ENCODE measurements around the gene ETS1. TPM values are rescaled to one million over a fixed set of nuclear protein-coding genes. Genes with fewer than 3 reads are reported as not detected.

The ETS1 gene
- polyA plus RNA-seq, 1 donor from 2014 or later, result 0.42 TPM

GRCh38 chr11:128490092-128490491, 97.3 kb downstream of the ETS1 start:
- Histone ChIP-seq H4K20me1 (ENCODE audit: insufficient read depth) (no peaks in the 10 kb centered on the region), H3K9me2 (ENCODE audit: insufficient read depth, low read length) (no peaks in the 10 kb centered on the region), H3K36me3 (ENCODE audit: insufficient read depth, low read length) (no peaks in the 10 kb centered on the region), H3K9me3 (ENCODE audit: low read length) (no peaks in the 10 kb centered on the region), H3K4me3 (ENCODE audit: low read length) (no peak overlapping the region), H3K4me2 (ENCODE audit: low read length) (no peak overlapping the region), H3F3A (ENCODE audit: insufficient read depth, low read length, poor library complexity, severe bottlenecking) (no peaks in the 10 kb centered on the region), H3K79me2 (replicated peaks; ENCODE audit: insufficient read depth, low read length) (no peaks in the 10 kb centered on the region), H3K27ac (ENCODE audit: low read length) (no peak overlapping the region), H2AFZ (ENCODE audit: low read depth, low read length) (no peak overlapping the region), H3K9ac (ENCODE audit: low read length) (no peak overlapping the region), H3K27me3 (ENCODE audit: insufficient read depth, low read depth, low read length) (no peaks in the 10 kb centered on the region)
- TF ChIP-seq RAD21 (conservative IDR thresholded peaks at IDR 0.05) (no peak), REST (IDR thresholded peaks at IDR 0.05; ENCODE audit: borderline replicate concordance) (no peak), EP300 (conservative IDR thresholded peaks at IDR 0.05; ENCODE audit: poor library complexity, severe bottlenecking) (no peak), CTCF (IDR thresholded peaks at IDR 0.05; ENCODE audit: poor library complexity, severe bottlenecking) (no peak), MXI1 (conservative IDR thresholded peaks at IDR 0.05; ENCODE audit: poor library complexity, severe bottlenecking) (no peak), EZH2 (IDR thresholded peaks at IDR 0.05; ENCODE audit: borderline replicate concordance, insufficient read depth, low read length, poor library complexity, severe bottlenecking) (no peak), POLR2AphosphoS5 (IDR thresholded peaks at IDR 0.05) (no peak), SMC3 (conservative IDR thresholded peaks at IDR 0.05; ENCODE audit: poor library complexity) (no peak), TAF1 (IDR thresholded peaks at IDR 0.05; ENCODE audit: low read depth) (no peak)

- Histone ChIP-seq H3K9ac (ENCODE audit: low read length) (no peak overlapping the region), H4K20me1 (ENCODE audit: insufficient read depth) (no peaks in the 10 kb centered on the region), H3K4me3 (ENCODE audit: low read length) (no peak overlapping the region), H2AFZ (ENCODE audit: low read depth, low read length) (no peak overlapping the region), H3K79me2 (replicated peaks; ENCODE audit: insufficient read depth, low read length) (no peaks in the 10 kb centered on the region), H3K4me2 (ENCODE audit: low read length) (no peak overlapping the region), H3K9me3 (ENCODE audit: low read length) (no peaks in the 10 kb centered on the region), H3K36me3 (ENCODE audit: insufficient read depth, low read length) (no peaks in the 10 kb centered on the region), H3K27me3 (ENCODE audit: insufficient read depth, low read depth, low read length) (no peaks in the 10 kb centered on the region), H3K9me2 (ENCODE audit: insufficient read depth, low read length) (no peaks in the 10 kb centered on the region), H3K27ac (ENCODE audit: low read length) (no peak overlapping the region), H3F3A (ENCODE audit: insufficient read depth, low read length, poor library complexity, severe bottlenecking) (no peaks in the 10 kb centered on the region)
- TF ChIP-seq REST (IDR thresholded peaks at IDR 0.05; ENCODE audit: borderline replicate concordance) (no peak), CTCF (IDR thresholded peaks at IDR 0.05; ENCODE audit: poor library complexity, severe bottlenecking) (no peak), POLR2AphosphoS5 (IDR thresholded peaks at IDR 0.05) (no peak)
Measured at GRCh38 chr11:128488471-128488870, 98.9 kb downstream of the ETS1 start.
